ENCODE data around the gene CYLD. TPM values are rescaled to one million over a fixed set of nuclear protein-coding genes. Genes with fewer than 3 reads are reported as not detected.

The CYLD gene
- total RNA-seq, 1 donor from 2014 or later = 27.8 TPM

DNA sequence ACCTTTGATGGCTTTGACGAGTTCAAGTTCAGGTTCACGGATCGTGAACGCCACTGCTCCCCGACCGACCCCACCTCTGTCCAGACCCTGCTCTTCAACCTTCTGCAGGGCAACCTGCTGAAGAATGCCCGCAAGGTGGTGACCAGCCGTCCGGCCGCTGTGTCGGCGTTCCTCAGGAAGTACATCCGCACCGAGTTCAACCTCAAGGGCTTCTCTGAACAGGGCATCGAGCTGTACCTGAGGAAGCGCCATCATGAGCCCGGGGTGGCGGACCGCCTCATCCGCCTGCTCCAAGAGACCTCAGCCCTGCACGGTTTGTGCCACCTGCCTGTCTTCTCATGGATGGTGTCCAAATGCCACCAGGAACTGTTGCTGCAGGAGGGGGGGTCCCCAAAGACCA is 30.8 kb upstream of the CYLD start:
- no peak for DNase-seq (ENCODE audit: extremely low spot score, unreplicated experiment)
- no peaks in the 10 kb centered on the region for H3K27me3 Mint-ChIP-seq (ENCODE audit: unreplicated experiment)
- TF ChIP-seq, protein P1, sequence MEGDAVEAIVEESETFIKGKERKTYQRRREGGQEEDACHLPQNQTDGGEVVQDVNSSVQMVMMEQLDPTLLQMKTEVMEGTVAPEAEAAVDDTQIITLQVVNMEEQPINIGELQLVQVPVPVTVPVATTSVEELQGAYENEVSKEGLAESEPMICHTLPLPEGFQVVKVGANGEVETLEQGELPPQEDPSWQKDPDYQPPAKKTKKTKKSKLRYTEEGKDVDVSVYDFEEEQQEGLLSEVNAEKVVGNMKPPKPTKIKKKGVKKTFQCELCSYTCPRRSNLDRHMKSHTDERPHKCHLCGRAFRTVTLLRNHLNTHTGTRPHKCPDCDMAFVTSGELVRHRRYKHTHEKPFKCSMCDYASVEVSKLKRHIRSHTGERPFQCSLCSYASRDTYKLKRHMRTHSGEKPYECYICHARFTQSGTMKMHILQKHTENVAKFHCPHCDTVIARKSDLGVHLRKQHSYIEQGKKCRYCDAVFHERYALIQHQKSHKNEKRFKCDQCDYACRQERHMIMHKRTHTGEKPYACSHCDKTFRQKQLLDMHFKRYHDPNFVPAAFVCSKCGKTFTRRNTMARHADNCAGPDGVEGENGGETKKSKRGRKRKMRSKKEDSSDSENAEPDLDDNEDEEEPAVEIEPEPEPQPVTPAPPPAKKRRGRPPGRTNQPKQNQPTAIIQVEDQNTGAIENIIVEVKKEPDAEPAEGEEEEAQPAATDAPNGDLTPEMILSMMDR (IDR thresholded peaks at IDR 0.05) = no peak
- H3K4me1 Mint-ChIP-seq (ENCODE audit: unreplicated experiment) = no peaks in the 10 kb centered on the region
- no peak overlapping the region for H3K4me3 Mint-ChIP-seq (ENCODE audit: unreplicated experiment)
- H3K27ac Mint-ChIP-seq (ENCODE audit: unreplicated experiment) = no peak overlapping the region
- no peaks in the 10 kb centered on the region for H3K36me3 Mint-ChIP-seq (ENCODE audit: unreplicated experiment)
- H3K9me3 Mint-ChIP-seq (ENCODE audit: unreplicated experiment) = no peaks in the 10 kb centered on the region

DNA sequence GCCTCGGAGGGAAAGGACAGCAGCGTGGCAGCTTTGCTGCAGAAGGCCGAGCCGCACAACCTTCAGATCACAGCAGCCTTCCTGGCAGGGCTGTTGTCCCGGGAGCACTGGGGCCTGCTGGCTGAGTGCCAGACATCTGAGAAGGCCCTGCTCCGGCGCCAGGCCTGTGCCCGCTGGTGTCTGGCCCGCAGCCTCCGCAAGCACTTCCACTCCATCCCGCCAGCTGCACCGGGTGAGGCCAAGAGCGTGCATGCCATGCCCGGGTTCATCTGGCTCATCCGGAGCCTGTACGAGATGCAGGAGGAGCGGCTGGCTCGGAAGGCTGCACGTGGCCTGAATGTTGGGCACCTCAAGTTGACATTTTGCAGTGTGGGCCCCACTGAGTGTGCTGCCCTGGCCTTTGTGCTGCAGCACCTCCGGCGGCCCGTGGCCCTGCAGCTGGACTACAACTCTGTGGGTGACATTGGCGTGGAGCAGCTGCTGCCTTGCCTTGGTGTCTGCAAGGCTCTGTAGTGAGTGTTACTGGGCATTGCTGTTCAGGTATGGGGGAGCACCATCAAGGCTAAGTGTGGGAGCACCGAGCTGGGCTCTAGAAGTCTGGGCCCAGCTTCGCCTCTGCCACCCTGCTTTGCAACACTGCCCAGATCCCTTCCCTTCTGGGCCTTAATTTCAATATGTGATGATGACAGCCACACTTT is 29.9 kb upstream of the CYLD start:
- H3K36me3 Mint-ChIP-seq (ENCODE audit: unreplicated experiment) = no peaks in the 10 kb centered on the region
- H3K4me3 Mint-ChIP-seq (ENCODE audit: unreplicated experiment) = no peak overlapping the region
- H3K27ac Mint-ChIP-seq (ENCODE audit: unreplicated experiment) = no peak overlapping the region
- H3K27me3 Mint-ChIP-seq (ENCODE audit: unreplicated experiment) = no peaks in the 10 kb centered on the region
- no peaks in the 10 kb centered on the region for H3K9me3 Mint-ChIP-seq (ENCODE audit: unreplicated experiment)
- TF ChIP-seq, protein P1 (IDR thresholded peaks at IDR 0.05) = no peak
- no peaks in the 10 kb centered on the region for H3K4me1 Mint-ChIP-seq (ENCODE audit: unreplicated experiment)
- no peak for DNase-seq (ENCODE audit: extremely low spot score, unreplicated experiment)

DNA sequence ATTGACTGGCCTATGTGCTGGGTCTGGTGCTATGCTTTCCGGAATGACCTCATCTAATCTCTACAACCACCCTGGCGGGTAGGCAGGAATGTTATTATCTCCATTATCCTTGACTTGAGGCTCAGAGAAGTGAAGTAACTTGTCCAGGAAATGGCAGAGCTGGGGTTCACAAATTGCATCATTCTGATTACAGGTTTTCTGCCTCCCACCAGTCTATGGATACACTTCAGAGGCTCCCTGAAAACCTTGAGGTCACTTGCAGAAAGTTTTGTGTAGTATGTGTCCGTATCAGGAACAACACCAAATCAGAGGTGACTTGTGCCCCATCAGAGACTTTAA is 29.4 kb upstream of the CYLD start:
- no peak overlapping the region for H3K27ac Mint-ChIP-seq (ENCODE audit: unreplicated experiment)
- DNase-seq (ENCODE audit: extremely low spot score, unreplicated experiment) = no peak
- TF ChIP-seq, protein P1 (IDR thresholded peaks at IDR 0.05) = no peak

DNA sequence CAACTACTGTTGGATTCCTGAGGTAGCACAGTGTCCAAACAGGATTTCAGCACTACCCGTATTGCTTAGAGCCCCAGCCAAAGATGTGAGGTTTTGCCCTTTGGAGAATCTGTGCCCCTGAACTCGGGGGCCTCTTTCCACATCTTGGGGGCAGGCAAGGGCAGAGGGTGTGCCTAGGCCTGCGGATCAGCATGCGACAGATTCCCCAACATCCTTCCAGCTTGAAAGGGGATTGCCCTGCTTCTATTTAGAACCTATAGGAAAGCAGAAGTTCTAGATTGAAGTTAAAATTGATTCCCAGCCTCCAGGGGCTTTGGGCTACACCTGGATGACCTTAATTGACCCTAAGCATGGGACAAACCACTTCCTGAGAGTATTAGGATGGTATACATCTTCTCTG is 28.9 kb upstream of the CYLD start:
- DNase-seq (ENCODE audit: extremely low spot score, unreplicated experiment) = no peak
- no peaks in the 10 kb centered on the region for H3K9me3 Mint-ChIP-seq (ENCODE audit: unreplicated experiment)
- no peaks in the 10 kb centered on the region for H3K4me1 Mint-ChIP-seq (ENCODE audit: unreplicated experiment)
- H3K27me3 Mint-ChIP-seq (ENCODE audit: unreplicated experiment) = peaks cover 2% of the 10 kb centered on the region
- no peaks in the 10 kb centered on the region for H3K36me3 Mint-ChIP-seq (ENCODE audit: unreplicated experiment)
- no peak overlapping the region for H3K27ac Mint-ChIP-seq (ENCODE audit: unreplicated experiment)
- H3K4me3 Mint-ChIP-seq (ENCODE audit: unreplicated experiment) = no peak overlapping the region
- TF ChIP-seq, protein P1 (IDR thresholded peaks at IDR 0.05) = no peak

More for the DNA sequence above, 29.4 kb upstream of the CYLD start:
- peaks cover 2% of the 10 kb centered on the region for H3K27me3 Mint-ChIP-seq (ENCODE audit: unreplicated experiment)
- H3K4me1 Mint-ChIP-seq (ENCODE audit: unreplicated experiment) = no peaks in the 10 kb centered on the region
- no peak overlapping the region for H3K4me3 Mint-ChIP-seq (ENCODE audit: unreplicated experiment)
- no peaks in the 10 kb centered on the region for H3K36me3 Mint-ChIP-seq (ENCODE audit: unreplicated experiment)
- H3K9me3 Mint-ChIP-seq (ENCODE audit: unreplicated experiment) = no peaks in the 10 kb centered on the region

DNA sequence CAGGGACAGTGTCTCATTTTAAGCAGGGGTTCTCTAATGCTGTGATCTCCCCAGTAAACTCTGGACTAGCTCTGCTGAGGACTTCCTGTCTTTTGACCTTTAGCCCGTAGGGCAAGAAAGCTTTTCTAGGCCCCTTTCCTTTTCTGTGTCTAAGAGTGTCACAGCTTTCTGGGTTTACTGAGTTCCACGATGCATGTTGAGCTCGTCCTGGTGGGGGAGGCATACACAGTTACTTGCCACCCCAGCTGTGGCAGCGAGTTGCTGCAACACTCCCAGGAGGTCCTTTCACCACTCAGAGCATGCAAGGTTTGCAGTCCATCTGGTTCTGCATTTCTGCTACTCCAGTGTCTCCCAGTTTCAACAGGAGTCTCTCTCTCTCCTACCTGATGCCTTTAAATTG is 24.8 kb upstream of the CYLD start:
- no peaks in the 10 kb centered on the region for H3K36me3 Mint-ChIP-seq (ENCODE audit: unreplicated experiment)
- H3K9me3 Mint-ChIP-seq (ENCODE audit: unreplicated experiment) = no peaks in the 10 kb centered on the region

More for the DNA sequence above, 24.8 kb upstream of the CYLD start:
- TF ChIP-seq, protein P1 (IDR thresholded peaks at IDR 0.05) = no peak
- DNase-seq (ENCODE audit: extremely low spot score, unreplicated experiment) = no peak
- no peaks in the 10 kb centered on the region for H3K4me1 Mint-ChIP-seq (ENCODE audit: unreplicated experiment)
- no peak overlapping the region for H3K27ac Mint-ChIP-seq (ENCODE audit: unreplicated experiment)
- H3K4me3 Mint-ChIP-seq (ENCODE audit: unreplicated experiment) = no peak overlapping the region
- H3K27me3 Mint-ChIP-seq (ENCODE audit: unreplicated experiment) = peaks cover 5% of the 10 kb centered on the region

Measured in osteocyte (in vitro differentiated cells).